Activated CD4-positive, CD25-positive, alpha-beta regulatory T cell treated with anti-CD3 and anti-CD28 coated beads, Interleukin-2, amount 50 U/mL, for 16 hours (primary cell): ENCODE measurements around the gene HELZ2.
"Not testable (repeated sequence)": the region's sequence is repeated elsewhere in the genome, so short reads cannot be mapped to it uniquely, and the experiment has no call there.

ENCODE experiments used
- DNase-seq: peaks from one replicate; pipeline ENCODE4 v3.0.0-alpha.2; 2020; ENCODE audit warnings: low read depth, low spot score

The HELZ2 gene

DNA sequence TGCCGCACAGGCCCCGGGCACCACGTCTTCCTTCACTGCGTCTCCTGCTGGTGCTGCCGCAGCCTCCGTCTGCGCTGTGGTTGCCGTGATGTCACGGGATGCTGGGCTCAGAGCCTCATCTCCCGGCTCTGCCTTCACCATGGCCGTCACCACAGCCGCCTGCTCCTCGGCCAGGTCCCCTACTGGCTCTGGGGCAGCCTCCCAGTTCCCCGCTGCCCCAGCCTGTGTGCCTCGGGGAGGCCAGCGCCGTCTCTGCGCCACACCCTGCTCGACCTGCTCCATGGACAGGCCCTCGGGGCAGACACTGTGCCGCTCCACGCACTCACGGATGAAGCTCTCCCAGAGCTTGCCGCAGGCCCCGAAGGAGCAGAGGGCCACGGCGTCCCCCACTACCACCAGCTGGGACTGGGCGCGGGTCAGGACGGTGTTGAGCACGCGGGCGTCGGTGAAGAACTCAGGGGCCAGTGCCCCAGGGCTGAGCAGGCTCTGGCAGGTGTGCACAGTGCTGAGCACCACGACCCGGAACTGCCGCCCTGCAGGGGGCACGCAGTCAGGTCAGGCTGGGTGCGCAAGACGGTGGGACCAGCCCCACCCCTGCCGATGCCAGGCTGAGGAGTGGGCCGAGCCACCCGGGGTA lies 8.2 kb downstream of the HELZ2 start:
- no peak for DNase-seq

DNA sequence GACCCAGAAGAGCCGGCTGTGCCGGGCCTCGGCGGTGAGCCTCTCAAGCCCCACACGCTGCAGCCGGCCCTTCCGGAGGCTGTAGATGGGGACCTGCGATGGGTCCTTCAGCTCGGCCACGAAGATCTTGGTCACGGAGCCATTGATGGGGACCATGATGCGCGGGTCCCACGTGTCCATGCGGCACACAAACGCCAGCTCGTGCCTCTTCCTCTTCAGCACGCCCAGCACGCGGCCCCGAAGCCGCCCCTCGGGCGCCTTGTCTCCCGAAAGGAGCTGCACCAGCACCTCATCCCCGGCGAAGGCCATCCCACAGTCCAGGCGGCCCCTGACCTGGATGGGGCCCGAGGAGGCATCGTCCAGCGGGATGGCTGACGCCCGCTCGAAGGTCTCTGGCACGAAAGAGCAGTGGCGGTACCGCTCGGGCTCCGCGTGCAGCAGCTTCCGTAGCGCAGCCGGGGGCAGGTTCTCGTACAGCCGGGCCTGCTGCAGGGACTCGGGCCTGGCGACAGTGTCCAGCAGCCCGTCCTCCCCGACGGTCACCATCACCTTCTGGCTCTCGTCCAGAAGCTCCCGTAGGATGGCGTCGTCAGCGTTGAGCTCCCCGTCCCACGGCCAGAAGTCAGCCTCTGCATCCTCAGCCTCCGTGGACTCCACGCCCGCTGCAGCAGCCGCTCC lies 8.9 kb downstream of the HELZ2 start:
- no peak for DNase-seq

DNA sequence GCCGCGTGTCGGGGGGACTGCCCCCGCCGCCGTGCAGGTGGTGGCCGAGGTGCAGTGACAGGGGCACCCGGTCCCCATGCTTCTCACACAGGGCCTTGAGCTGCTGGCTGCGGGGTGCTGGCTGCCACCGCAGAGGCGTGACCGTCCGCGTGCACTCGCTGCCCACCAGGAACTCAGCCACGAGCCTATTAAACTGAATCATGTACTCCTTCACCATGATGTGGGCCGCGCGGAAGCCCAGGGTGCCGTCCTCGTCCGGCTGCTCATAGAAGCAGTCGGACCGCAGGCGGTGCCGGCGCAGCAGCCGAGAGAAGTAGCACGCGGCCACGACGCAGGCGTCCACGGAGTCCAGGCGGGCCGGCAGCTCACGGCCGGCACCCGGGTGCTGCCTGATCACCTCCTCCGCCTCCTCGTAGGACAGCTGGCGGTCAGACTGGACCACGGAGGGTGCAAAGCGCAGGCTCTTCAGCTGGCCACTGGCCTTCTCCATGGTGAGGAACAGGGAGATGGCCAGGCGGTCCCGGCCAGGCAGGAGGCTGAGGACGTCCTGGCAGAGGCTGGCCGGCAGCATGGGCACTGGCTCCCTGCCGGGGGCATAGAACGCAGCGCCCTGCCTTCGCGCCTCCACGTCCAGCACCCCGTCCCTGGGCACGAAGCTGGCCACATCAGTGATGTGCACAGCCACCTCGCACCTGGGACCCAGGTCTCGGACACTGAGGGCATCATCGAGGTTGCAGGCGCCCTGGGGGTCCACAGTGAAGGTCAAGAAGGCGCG lies 9.8 kb downstream of the HELZ2 start:
- no peak for DNase-seq

DNA sequence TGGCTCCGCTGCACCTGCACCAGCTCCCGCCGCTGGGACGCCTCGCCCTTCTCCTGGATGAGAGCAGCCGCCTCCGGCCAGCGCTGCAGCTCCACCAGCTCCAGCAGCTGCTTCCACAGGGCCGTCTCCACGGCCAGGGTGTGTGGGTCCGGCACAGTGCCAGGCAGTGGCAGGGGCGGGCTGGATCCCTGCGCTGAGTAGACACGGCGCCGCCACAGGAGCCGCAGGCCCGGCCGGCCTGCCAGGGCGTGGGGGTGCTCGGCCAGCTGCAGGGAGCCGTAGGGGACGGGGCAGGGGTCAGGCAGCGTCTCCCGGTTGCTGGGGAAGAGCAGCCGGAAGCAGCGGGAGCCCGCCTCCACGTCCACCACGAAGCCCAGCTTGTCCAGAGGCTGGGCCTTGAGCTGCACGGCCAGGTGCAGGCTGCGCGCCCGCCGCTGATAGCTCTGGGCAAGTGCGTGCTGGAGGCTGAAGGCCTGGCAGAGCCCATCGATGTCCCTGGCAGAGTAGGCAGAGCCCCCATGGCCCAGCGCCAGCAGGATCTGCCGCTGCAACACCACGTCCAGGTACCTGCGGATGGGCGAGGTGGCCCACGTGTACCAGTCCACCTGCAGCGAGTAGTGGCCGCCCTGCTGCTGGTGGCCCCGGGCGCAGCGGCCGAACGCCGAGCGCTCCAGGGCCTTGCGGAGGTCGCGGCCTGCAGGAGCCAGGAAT lies 10.7 kb downstream of the HELZ2 start:
- DNase-seq, result no peak

DNA sequence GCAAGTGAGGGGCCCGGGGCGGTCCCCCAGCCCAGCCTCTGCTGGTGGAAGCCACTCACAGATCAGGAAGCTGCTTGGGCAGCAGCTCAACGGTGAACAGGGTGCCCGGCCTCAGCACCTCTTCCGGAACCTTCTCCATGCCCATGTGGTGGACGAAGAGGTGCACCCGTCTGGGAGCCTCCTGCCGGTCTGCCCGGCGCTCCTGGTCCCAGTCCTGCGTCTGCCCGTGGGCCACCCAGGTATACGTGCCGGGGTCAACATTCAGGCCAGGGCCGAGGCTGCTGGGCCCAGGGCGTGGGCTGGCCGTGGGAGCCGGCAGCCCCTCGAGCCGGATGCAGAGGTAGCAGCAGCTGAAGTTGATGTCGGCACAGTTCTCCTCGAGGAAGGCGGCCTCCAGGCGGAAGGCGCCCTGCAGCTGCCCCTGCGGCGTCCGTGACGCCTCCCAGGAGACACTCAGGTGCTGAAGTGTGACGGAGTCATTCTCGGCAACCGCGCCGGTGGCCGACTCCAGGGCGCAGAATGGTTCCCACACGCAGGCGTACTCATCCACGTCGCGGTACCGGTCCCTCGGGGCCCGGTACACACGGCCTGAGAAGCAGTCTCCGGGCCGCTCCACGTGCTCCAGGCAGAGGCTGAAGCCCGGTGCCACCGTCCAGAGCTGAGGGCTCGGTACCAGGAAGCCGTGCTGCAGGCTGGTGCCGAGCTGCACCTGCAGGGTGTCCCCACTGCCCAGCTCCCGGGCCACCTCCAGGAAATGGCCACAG lies 11.4 kb downstream of the HELZ2 start:
- no peak for DNase-seq

DNA sequence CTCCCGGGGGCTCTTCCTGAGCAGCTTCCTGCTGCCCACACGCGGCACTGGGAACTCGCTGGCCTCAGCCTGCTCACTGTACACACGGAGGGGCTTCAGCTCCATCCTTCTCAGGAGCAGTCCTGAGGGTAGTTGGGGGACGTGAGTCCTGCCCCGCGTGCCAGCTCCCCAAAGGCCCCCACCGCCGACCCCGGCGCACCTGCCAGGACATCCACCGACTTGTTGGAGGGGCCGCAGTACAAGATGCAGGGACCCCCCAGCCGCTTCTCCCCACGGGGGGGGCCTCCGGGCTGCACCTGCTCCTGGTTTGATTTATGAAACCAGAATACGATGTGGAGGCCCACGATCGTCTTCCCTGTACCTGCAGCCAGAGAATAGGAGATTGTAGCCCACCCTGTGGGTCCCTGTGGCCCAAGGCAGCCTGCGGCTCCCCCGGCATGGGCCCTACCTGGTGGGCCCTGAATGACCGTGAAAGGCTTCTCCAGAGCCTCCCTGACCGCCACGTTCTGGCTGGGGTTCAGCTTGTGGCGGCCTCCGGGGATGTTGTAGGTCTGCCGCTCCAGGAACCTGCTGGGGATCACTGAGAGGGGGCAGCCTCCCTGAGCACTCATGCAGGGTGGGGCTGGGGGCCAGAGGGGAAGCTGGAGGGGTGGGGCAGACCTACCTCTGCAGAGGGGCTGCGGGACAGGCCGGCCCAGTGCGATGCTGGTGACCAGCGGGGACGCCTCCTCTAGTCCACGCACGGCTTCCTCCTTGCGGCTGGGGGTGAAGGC lies 12.2 kb downstream of the HELZ2 start:
- DNase-seq, result no peak

DNA sequence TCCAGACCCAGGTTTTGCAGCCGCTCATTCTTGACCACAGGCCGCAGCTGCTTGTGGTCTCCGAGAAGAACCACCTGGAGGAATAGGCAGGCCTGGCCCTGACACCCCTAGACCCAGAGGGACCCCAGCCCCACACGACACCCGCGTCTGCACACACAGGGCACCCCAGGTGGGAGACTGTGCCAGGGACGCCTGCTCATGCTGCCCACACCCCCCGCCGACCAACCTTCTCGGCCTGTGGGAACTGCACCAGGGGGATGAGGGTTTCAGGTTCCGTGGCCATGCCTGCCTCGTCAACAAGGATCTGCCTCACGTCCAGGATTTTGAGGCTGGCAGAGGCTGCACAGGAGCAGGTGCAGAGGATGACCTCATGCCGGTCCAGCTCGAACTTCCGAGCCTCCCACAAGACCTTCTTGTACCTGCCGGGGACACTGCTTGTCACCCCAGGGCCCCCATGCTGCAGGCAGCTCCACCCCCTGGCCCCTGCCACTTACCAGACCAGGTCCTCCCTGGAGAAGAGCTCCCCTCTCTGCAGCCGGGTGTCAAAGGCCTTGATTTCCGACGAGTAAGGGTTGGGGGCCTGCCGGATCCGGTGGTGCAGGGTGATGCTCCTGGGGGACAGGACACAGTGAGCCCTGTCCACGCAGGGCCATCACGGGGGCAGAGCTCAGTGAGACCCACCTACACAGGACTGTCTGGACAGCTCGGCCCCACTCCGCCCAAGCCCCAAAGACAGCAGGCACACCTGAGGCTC lies 13.0 kb downstream of the HELZ2 start:
- no peak for DNase-seq

DNA sequence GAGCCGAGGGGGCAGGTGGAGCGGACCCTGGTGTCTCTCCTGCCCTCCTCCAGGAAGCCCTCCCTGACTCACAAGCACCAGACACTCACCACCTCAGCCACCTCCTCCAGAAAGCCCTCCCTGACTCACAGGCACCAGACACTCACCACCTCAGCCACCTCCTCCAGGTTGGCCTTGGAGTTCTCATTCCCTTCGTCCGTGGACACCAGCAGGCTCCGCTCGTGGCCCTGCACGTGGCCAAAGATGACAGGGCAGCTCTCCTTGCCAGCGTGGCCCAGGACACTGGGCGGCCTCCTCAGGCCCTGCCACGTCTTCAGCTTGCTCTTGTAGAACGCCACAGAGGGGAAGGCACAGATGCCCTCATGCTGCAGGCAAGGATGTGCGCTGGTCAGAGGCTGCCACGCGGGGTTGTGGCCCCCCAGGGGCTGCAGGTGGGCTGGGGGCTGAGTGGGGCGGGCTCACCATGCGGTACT lies 13.7 kb downstream of the HELZ2 start:
- no peak for DNase-seq

DNA sequence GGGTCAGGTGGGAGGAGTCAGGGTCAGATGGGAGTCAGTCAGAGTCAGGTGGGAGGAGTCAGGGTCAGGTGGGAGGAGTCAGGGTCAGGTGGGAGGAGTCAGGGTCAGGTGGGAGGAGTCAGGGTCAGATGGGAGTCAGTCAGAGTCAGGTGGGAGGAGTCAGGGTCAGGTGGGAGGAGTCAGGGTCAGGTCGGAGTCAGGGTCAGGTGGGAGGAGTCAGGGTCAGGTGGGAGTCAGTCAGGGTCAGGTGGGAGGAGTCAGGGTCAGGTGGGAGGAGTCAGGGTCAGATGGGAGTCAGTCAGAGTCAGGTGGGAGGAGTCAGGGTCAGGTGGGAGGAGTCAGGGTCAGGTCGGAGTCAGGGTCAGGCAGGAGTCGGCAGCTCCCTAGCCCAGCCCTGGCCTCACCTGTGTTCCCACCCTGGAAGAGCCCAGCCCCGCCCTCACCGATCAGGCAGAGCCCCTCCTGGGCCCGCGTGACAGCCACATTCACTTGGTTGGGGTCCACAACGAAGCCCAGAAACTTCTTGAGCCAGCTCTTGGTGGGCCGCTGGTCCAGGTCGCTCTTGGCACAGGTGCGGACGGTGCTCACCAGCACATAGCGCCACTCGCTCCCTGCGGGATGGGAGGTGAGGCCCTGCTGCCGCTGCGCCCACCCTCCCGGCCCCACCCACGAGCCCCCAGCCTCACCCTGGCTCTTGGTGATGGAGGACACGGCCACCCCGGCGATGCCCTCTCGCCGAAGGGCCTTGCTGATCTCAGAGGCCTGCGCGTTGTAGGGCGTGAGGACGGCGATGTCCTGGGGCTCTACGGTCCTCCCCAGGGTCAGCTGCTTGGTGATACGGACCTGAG lies 14.3 kb downstream of the HELZ2 start:
- DNase-seq, result not testable (repeated sequence)

DNA sequence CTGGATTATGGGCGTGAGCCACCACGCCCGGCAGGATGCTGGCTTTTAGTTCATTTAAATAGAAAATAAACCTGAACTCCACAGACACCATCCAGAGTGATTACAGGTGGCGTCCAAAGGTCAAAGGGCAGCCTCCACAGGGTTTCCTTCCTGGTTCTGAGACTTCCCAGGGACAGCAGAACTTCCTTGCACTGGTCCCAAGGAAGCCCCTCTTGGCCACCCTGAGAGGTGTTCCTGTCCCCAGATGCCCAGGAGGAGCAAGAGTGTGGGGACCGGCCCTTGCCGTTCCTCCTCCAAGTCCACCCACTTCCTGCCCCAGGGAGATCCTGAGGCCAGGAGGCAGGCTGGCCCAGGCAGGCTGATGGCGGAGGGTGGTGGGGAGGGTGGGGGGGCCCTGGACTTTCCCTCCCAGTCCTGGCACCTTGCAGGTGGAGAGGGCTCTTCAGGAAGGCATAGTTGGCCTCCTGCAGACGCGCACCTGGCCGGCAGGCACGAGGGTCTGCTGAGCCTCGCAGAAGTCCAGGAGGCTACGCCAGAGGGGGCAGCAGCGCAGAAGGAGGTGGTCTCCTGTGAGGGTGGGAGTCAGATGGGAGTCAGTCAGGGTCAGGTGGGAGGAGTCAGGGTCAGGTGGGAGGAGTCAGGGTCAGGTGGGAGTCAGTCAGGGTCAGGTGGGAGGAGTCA lies 15.1 kb downstream of the HELZ2 start:
- DNase-seq, result no peak

DNA sequence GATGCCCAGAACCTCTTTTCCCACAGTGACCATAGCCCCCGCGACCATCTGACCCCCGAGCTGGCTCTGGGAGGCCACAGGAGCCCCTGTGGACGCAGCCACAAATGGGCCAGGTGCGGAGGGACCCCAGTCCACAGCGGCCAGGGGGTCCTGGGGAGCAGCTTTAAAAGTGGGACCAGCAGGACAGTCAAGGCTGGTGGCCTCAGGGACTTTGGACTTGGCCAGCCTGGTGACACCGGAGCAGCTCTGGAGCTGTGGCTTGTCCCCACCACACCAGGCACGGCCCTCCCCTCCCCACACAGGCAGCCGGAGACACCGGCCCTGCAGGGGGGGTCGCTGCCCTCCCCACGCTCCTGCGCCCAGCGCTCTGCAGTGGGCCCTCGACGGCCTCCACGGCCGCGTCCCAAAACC lies 16.6 kb downstream of the HELZ2 start:
- DNase-seq, result no peak

DNA sequence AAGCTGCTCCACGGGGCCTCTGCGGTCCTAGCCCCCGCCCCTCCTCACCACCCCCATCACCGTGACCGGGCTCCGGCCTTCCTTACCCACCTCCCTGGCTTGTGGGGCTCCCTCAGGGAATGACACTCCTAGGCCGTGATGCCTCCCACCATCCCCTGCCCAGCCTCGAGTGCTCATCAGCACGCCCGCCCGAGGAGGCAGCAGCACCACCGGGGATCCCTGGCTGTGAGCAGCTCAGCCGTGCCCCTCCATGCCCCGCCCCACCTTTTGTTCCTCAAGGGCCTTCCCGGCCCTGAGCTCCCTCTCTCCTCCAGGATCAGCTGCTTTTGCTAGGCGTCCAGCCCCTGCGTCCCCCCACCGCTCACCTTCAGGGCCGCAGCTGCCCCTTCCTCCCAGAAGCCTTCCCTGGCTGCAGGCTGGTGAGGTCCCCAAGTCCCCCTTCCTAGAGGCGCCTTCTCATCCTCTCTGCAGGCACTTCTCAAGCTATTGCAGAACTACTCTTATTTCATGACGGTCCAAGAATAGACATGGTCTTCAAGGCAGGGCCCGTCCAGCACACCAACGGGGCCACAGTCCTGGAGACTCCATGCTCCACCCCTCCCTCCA lies 17.1 kb downstream of the HELZ2 start:
- DNase-seq, result no peak

DNA sequence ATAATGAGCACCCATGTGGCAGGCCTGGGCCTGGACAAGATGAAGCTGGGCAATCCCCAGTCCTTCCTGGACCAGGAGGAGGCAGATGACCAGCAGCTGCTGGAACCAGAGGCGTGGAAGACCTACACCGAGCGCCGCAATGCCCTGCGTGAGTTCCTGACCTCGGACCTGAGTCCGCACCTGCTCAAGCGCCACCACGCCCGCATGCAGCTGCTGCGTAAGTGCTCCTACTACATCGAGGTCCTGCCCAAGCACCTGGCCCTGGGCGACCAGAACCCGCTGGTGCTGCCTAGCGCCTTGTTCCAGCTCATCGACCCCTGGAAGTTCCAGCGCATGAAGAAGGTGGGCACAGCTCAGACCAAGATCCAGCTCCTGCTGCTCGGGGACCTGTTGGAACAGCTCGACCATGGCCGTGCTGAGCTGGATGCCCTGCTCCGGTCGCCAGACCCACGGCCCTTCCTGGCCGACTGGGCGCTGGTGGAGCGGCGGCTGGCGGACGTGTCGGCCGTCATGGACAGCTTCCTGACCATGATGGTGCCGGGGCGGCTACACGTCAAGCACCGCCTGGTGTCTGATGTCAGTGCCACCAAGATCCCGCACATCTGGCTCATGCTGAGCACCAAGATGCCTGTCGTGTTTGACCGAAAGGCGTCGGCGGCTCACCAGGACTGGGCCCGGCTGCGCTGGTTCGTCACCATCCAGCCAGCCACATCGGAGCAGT lies 18.2 kb downstream of the HELZ2 start:
- no peak for DNase-seq

DNA sequence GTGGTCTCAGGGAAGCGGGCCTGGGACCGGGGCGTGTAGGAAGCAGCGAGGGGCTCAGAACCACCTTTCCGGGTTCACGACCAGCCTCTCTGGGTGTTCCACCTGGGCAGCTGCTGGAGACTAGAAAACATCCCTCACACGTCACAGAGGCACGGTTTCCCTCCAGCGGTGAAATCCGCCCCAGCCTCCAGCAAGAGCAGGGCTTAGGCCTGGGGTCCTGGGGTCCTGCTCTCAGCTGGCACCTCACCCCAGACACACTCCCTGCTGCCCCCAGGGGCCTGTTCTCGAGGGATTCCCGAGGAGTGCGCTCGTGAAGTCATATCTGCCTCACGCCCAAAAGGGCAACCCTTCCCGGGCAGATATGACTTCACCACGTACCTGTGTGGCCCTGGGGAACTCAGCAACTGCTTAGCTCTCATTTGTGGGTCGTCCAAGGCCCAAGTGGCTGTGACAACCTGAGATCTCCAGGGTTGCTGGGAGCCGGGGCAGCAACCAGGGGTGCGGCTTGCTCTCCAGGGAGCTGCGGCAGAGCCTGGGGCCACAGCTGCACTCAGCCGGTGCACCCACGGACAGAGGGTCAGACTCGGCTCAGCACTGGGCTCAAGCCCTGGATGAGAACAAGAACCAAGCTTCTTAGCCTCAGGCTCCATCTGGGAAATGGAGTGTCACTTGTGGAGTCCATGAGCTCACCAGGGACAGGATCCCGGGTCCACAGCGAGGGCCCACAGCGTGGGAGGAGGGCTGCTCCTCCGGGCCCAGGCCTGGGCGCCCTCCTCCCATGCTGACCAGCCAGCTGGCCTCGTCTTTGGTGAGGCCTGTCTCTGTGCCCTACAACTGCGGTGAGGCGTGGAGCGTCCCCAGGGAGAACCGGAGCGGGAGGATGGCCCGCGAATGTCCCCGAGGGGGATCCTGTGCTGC lies 19.4 kb downstream of the HELZ2 start:
- no peak for DNase-seq

DNA sequence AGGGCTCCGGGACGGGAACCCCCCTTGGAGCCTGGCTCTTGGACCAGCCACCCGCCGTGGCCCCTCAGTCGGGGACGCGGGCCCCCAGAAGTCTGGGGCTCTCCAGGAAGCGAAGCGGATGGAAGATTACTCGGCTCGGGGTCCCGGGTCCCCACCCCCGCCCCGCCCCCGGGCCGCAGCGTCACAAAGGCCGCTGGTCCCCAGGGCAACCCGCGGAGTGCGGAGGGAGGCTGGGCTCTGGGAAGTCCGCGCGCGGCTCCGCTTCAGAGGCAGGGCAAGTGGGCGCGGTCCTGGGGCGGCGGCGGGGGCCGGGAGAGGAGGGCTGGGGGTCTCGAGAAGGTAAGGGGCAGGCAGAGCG lies 20.1 kb downstream of the HELZ2 start, which contains the start of gene FNDC11:
TSS of gene FNDC11 (plus strand) at position 227 of the 358 bp plus-strand sequence. CDS start 1,505 bp downstream, outside the sequence.
- DNase-seq, result no peak
